ENCODE measurements around the gene MAN1A2. TPM values are rescaled to one million over a fixed set of nuclear protein-coding genes. Genes with fewer than 3 reads are reported as not detected.

The MAN1A2 gene
- total and polyA plus RNA-seq, 9 of the 15 experiments (the other 6 are each of a cell fraction or from before 2014, with no cell fraction given), result 4.2 to 38.4 (median 18.7) TPM

DNA sequence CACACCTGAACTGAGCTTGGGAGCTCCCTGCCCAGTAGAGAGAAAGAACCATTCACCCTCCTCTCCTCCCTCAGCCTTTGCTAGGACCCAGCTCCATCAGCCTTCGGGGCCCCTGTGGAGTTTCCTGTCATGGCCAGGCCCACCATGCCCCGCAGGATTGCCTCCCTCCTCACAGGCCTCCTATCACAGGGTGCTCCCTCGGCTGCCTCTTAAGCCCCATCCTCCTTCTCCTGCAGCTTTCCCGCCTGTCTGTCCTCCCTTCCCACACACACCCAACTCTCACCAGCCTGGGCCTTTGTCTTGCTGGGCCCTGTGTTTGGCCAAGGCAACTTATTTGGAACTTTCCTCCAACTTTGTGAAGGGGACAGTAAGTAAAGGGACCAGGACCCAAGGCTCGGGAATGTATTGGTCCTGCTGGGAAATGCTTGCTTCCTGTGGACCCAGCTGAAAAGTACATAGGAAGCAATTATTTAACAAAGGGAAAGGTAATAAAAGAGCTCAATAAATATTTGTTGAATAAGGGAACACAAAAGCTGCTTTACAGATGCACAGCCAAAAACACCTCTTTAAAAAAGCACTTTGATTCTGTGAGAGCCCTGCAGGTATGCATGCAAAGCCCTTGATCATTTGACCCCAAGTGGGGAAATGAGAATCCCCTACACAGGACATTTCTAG, 207.0 kb downstream of the MAN1A2 start (continued):
- TF ChIP-seq, protein P1, sequence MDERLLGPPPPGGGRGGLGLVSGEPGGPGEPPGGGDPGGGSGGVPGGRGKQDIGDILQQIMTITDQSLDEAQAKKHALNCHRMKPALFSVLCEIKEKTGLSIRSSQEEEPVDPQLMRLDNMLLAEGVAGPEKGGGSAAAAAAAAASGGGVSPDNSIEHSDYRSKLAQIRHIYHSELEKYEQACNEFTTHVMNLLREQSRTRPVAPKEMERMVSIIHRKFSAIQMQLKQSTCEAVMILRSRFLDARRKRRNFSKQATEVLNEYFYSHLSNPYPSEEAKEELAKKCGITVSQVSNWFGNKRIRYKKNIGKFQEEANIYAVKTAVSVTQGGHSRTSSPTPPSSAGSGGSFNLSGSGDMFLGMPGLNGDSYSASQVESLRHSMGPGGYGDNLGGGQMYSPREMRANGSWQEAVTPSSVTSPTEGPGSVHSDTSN (CRISPR knock-in tag; IDR thresholded peaks at IDR 0.05; ENCODE audit: low read depth), result no peak
- TF ChIP-seq, protein P1 (tag; conservative IDR thresholded peaks at IDR 0.05; ENCODE audit: low read depth), result no peak
- TF ChIP-seq SPI1 (IDR thresholded peaks at IDR 0.05; ENCODE audit: borderline replicate concordance, low read depth, low read length) (no peak), RBFOX2 (IDR thresholded peaks at IDR 0.05; ENCODE audit: low read depth, low read length) (no peak), GATAD2B (IDR thresholded peaks at IDR 0.05; ENCODE audit: borderline replicate concordance) (no peak), MCM3 (IDR thresholded peaks at IDR 0.05) (no peak), ADNP (tag; IDR thresholded peaks at IDR 0.05) (no peak), MXI1 (IDR thresholded peaks at IDR 0.05; ENCODE audit: low read depth, low read length) (no peak), CBFB (CRISPR knock-in tag; IDR thresholded peaks at IDR 0.05) (no peak)

All from K562 (cell line).